Activated CD4-positive, alpha-beta T cell treated with anti-CD3 and anti-CD28 coated beads for 36 hours (primary cell): ENCODE results near the gene USP38. TPM values are rescaled to one million over a fixed set of nuclear protein-coding genes. Genes with fewer than 3 reads are reported as not detected.
"Not testable (repeated sequence)": the region's sequence is repeated elsewhere in the genome, so short reads cannot be mapped to it uniquely, and the experiment has no call there.

Source experiments
- ATAC-seq: fragments of 200-7000 bp; cut with Tn5 transposase; one replicate; pipeline ENCODE4 v1.10.0; 2021; ENCODE audit warnings: mild to moderate bottlenecking, moderate library complexity
- CTCF ChIA-PET: fragments of 350-600 bp; sonication (Branson Sonifier 250); formaldehyde crosslinking; loops from one replicate; lab custom pipeline; 2021; ENCODE audit warnings: antibody characterized with exemption; lab: Charles Lee
- POLR2A ChIA-PET: fragments of 350-600 bp; sonication (Branson Sonifier 250); formaldehyde crosslinking; loops from one replicate; lab custom pipeline; 2021; ENCODE audit warnings: antibody characterized with exemption, inconsistent platforms; lab: Charles Lee
- DNase-seq: peaks from one replicate; pipeline ENCODE4 v3.0.0-alpha.2; 2020
- H3K27ac Mint-ChIP-seq: one replicate; pipeline ENCODE4 v1.8.0; 2021; ENCODE audit warnings: mixed read lengths
- H3K27me3 Mint-ChIP-seq: one replicate; pipeline ENCODE4 v1.8.0; 2021; ENCODE audit warnings: mixed read lengths
- H3K36me3 Mint-ChIP-seq: one replicate; pipeline ENCODE4 v1.8.0; 2021; ENCODE audit warnings: low read depth, mixed read lengths
- H3K4me1 Mint-ChIP-seq: one replicate; pipeline ENCODE4 v1.8.0; 2021; ENCODE audit warnings: mixed read lengths
- H3K4me3 Mint-ChIP-seq: one replicate; pipeline ENCODE4 v1.8.0; 2021; ENCODE audit warnings: mild to moderate bottlenecking, moderate library complexity, mixed read lengths
- H3K9me3 Mint-ChIP-seq: one replicate; pipeline ENCODE4 v1.8.0; 2021; ENCODE audit warnings: low read depth, mixed read lengths
- intact Hi-C, 2 experiments: fragments of 100-400 bp; cut with DNase I in 1 of 2; cut with micrococcal nuclease in 1 of 2; formaldehyde crosslinking; loops; one replicate each; pipeline versions ENCODE4 v1.14.2 to v1.15.1; 2022 to 2024; cut with DNase I, micrococcal nuclease
- total RNA-seq, 2 experiments: library from RNA; stranded (reverse); gene quantifications; one replicate each; pipeline ENCODE4 v1.2.3, GENCODE V29; 2021

Gene USP38
- total RNA-seq, 2 experiments from 2014 or later = 17.4 to 20.0 TPM

- ChIA-PET POLR2A (no interaction called here), CTCF (interaction anchor here (0.9 kb wide), 1 partner anchor 16 kb away, joined by 4 read pairs; no protein-coding TSS in a partner anchor)
- DNase-seq (no peak), ATAC-seq (no peak)
- Mint-ChIP-seq H3K4me1 (no peaks in the 10 kb centered on the region), H3K9me3 (no peaks in the 10 kb centered on the region), H3K36me3 (peaks cover 34% of the 10 kb centered on the region), H3K27ac (no peak overlapping the region), H3K4me3 (no peak overlapping the region), H3K27me3 (no peaks in the 10 kb centered on the region)
- intact Hi-C loops = no loop called here
These were observed 22.8 kb downstream of the USP38 start for GRCh38 chr4:143207555-143207954.

GRCh38 chr4:143212566-143212965 lies 27.8 kb downstream of the USP38 start:
- ATAC-seq (no peak), DNase-seq (no peak)
- H3K4me3 Mint-ChIP-seq = no peak overlapping the region
- peaks cover 2% of the 10 kb centered on the region for H3K4me1 Mint-ChIP-seq
- CTCF ChIA-PET = interaction anchor here (1.2 kb wide), 1 partner anchor 10 kb away, joined by 4 read pairs; no protein-coding TSS in a partner anchor
- H3K27me3 Mint-ChIP-seq = no peaks in the 10 kb centered on the region
- POLR2A ChIA-PET = no interaction called here
- peaks cover 23% of the 10 kb centered on the region for H3K36me3 Mint-ChIP-seq
- no peaks in the 10 kb centered on the region for H3K9me3 Mint-ChIP-seq
- intact Hi-C loops = no loop called here
- H3K27ac Mint-ChIP-seq = no peak overlapping the region

- Mint-ChIP-seq H3K9me3 (no peaks in the 10 kb centered on the region), H3K4me1 (peaks cover 4% of the 10 kb centered on the region), H3K4me3 (no peak overlapping the region), H3K27me3 (no peaks in the 10 kb centered on the region), H3K36me3 (peaks cover 21% of the 10 kb centered on the region), H3K27ac (no peak overlapping the region)
- ATAC-seq (no peak), DNase-seq (no peak)
- POLR2A ChIA-PET = no interaction called here
- intact Hi-C loops = no loop called here
- CTCF ChIA-PET = interaction anchor here (0.6 kb wide), 1 partner anchor 324 kb away, joined by 3 read pairs; no protein-coding TSS in a partner anchor
These were observed 31.2 kb downstream of the USP38 start for GRCh38 chr4:143215873-143216272.

GRCh38 chr4:143224255-143224654 lies 39.5 kb downstream of the USP38 start:
- Mint-ChIP-seq H3K4me3 (no peak overlapping the region), H3K36me3 (peaks cover 29% of the 10 kb centered on the region), H3K27ac (no peak overlapping the region), H3K4me1 (no peaks in the 10 kb centered on the region), H3K27me3 (no peaks in the 10 kb centered on the region), H3K9me3 (no peaks in the 10 kb centered on the region)
- DNase-seq (no peak), ATAC-seq (no peak)
- ChIA-PET POLR2A (no interaction called here), CTCF (interaction anchor here (1.0 kb wide), 1 partner anchor 11 kb away, joined by 3 read pairs; no protein-coding TSS in a partner anchor)
- intact Hi-C loops = no loop called here

- Mint-ChIP-seq H3K4me1 (no peaks in the 10 kb centered on the region), H3K27ac (no peak overlapping the region), H3K9me3 (no peaks in the 10 kb centered on the region), H3K27me3 (no peaks in the 10 kb centered on the region), H3K36me3 (peaks cover 28% of the 10 kb centered on the region), H3K4me3 (no peak overlapping the region)
- ATAC-seq (no peak), DNase-seq (no peak)
- intact Hi-C loops = no loop called here
- CTCF ChIA-PET = no interaction called here
- POLR2A ChIA-PET = no interaction called here
These were observed 40.5 kb downstream of the USP38 start for GRCh38 chr4:143225167-143225566.

- H3K27me3 Mint-ChIP-seq = no peaks in the 10 kb centered on the region
- H3K27ac Mint-ChIP-seq = no peak overlapping the region
- ChIA-PET CTCF (no interaction called here), POLR2A (no interaction called here)
- DNase-seq (no peak), ATAC-seq (peak; percentile 16)
- peaks cover 6% of the 10 kb centered on the region for H3K36me3 Mint-ChIP-seq
- H3K4me3 Mint-ChIP-seq = no peak overlapping the region
- intact Hi-C loops = no loop called here
- no peaks in the 10 kb centered on the region for H3K4me1 Mint-ChIP-seq
- no peaks in the 10 kb centered on the region for H3K9me3 Mint-ChIP-seq
These were observed 46.0 kb downstream of the USP38 start for GRCh38 chr4:143230683-143231082.

- Mint-ChIP-seq H3K27me3 (no peaks in the 10 kb centered on the region), H3K4me1 (no peaks in the 10 kb centered on the region), H3K36me3 (no peaks in the 10 kb centered on the region), H3K4me3 (no peak overlapping the region), H3K27ac (no peak overlapping the region), H3K9me3 (no peaks in the 10 kb centered on the region)
- ATAC-seq (no peak), DNase-seq (no peak)
- CTCF ChIA-PET = no interaction called here
- POLR2A ChIA-PET = no interaction called here
- intact Hi-C loops = no loop called here
These were observed 47.6 kb downstream of the USP38 start for GRCh38 chr4:143232277-143232676.

- Mint-ChIP-seq H3K27ac (no peak overlapping the region), H3K4me1 (no peaks in the 10 kb centered on the region), H3K4me3 (no peak overlapping the region), H3K27me3 (no peaks in the 10 kb centered on the region), H3K9me3 (no peaks in the 10 kb centered on the region), H3K36me3 (no peaks in the 10 kb centered on the region)
- POLR2A ChIA-PET = no interaction called here
- CTCF ChIA-PET = no interaction called here
- intact Hi-C loops = no loop called here
- no peak for ATAC-seq
- no peak for DNase-seq
These were observed 49.4 kb downstream of the USP38 start for GRCh38 chr4:143234153-143234552.

GRCh38 chr4:143237195-143237594 lies 52.5 kb downstream of the USP38 start:
- H3K27me3 Mint-ChIP-seq, H3K27ac Mint-ChIP-seq, POLR2A ChIA-PET, H3K4me3 Mint-ChIP-seq, intact Hi-C loops, CTCF ChIA-PET, ATAC-seq, DNase-seq, H3K4me1 Mint-ChIP-seq, H3K36me3 Mint-ChIP-seq, H3K9me3 Mint-ChIP-seq: not testable (repeated sequence)

GRCh38 chr4:143240939-143241679 lies 56.4 kb downstream of the USP38 start:
- Mint-ChIP-seq H3K9me3 (peaks cover 11% of the 10 kb centered on the region), H3K36me3 (no peaks in the 10 kb centered on the region), H3K27me3 (no peaks in the 10 kb centered on the region), H3K4me3 (no peak overlapping the region), H3K4me1 (no peaks in the 10 kb centered on the region), H3K27ac (no peak overlapping the region)
- ATAC-seq (no peak), DNase-seq (no peak)
- ChIA-PET CTCF (interaction anchor here (0.6 to 1.6 kb wide), 2 partner anchors 10 to 1362 kb away, joined by 3 to 5 read pairs; no protein-coding TSS in a partner anchor), POLR2A (interaction anchor here (0.6 kb wide), 1 partner anchor 11 kb away, joined by 5 read pairs; no protein-coding TSS in a partner anchor)
- intact Hi-C loops = no loop called here

- H3K27ac Mint-ChIP-seq = no peak overlapping the region
- intact Hi-C loops = no loop called here
- ATAC-seq (no peak), DNase-seq (peak; percentile 18)
- no peaks in the 10 kb centered on the region for H3K27me3 Mint-ChIP-seq
- ChIA-PET POLR2A (no interaction called here), CTCF (interaction anchor here (0.7 to 1.6 kb wide), 2 partner anchors 9 to 1558 kb away, joined by 3 to 5 read pairs; no protein-coding TSS in a partner anchor)
- H3K36me3 Mint-ChIP-seq = no peaks in the 10 kb centered on the region
- peaks cover 11% of the 10 kb centered on the region for H3K9me3 Mint-ChIP-seq
- no peak overlapping the region for H3K4me3 Mint-ChIP-seq
- H3K4me1 Mint-ChIP-seq = no peaks in the 10 kb centered on the region
These were observed 57.2 kb downstream of the USP38 start for GRCh38 chr4:143241892-143242291.

GRCh38 chr4:143243041-143243440 lies 58.3 kb downstream of the USP38 start:
- H3K36me3 Mint-ChIP-seq = no peaks in the 10 kb centered on the region
- H3K4me3 Mint-ChIP-seq = no peak overlapping the region
- POLR2A ChIA-PET = no interaction called here
- peaks cover 2% of the 10 kb centered on the region for H3K27me3 Mint-ChIP-seq
- intact Hi-C loops = no loop called here
- no peak overlapping the region for H3K27ac Mint-ChIP-seq
- H3K9me3 Mint-ChIP-seq = peaks cover 11% of the 10 kb centered on the region
- DNase-seq (no peak), ATAC-seq (no peak)
- CTCF ChIA-PET = no interaction called here
- no peaks in the 10 kb centered on the region for H3K4me1 Mint-ChIP-seq
